Body of pancreas (tissue), 4 donors: ENCODE results near the gene MERTK.

ENCODE experiments used
- CTCF ChIP-seq, 7 experiments: fragments of 450-650 bp in 4 of 7; fragments of 200-600 bp in 3 of 7; sonication (generic) in 3 of 7; IDR thresholded peaks; one replicate each; pipeline ENCODE4 v1.5.1; 2016 to 2019; ENCODE audit warnings: antibody characterized with exemption in 7 of 7
- POLR2A ChIP-seq, 3 donors: fragments of 450-650 bp; IDR thresholded peaks; one replicate each; pipeline ENCODE4 v1.6.1; 2016; ENCODE audit warnings: antibody characterized with exemption in 3 of 3, mild to moderate bottlenecking in 2 of 3

- TF ChIP-seq CTCF (IDR thresholded peaks at IDR 0.05) (no peak), POLR2A (IDR thresholded peaks at IDR 0.05) (no peak)
These were observed 167.6 kb downstream of the MERTK start for GRCh38 chr2:112065966-112066365.
